UCSD-AML1 (cell line): ENCODE measurements around the gene FAM89A.
"Not testable (repeated sequence)": the region's sequence is repeated elsewhere in the genome, so short reads cannot be mapped to it uniquely, and the experiment has no call there.

ENCODE experiments used
- DNase-seq: peaks from one replicate; lab custom pipeline; 2025; ENCODE audit not compliant: unreplicated experiment; lab: John Stamatoyannopoulos, UW

The FAM89A gene

DNA sequence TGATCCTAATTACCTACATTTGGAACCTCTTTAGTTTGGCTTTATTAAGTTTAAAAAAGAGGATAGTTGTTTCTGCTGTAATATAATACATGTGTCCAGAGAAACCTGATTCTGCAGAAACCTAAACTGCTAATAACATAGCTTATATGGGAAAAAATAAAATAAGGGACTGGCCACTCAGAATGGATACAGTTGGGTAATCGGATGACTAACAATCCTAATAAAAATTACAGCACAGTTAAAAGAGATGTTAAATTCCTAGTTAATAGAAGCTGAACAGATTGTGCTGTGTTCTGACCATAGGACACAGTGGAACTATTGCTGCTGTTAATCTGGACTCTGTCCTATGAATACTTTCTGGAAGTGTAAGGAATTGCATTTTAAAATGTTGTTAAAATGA is 45.2 kb downstream of the FAM89A start:
- no peak for DNase-seq

DNA sequence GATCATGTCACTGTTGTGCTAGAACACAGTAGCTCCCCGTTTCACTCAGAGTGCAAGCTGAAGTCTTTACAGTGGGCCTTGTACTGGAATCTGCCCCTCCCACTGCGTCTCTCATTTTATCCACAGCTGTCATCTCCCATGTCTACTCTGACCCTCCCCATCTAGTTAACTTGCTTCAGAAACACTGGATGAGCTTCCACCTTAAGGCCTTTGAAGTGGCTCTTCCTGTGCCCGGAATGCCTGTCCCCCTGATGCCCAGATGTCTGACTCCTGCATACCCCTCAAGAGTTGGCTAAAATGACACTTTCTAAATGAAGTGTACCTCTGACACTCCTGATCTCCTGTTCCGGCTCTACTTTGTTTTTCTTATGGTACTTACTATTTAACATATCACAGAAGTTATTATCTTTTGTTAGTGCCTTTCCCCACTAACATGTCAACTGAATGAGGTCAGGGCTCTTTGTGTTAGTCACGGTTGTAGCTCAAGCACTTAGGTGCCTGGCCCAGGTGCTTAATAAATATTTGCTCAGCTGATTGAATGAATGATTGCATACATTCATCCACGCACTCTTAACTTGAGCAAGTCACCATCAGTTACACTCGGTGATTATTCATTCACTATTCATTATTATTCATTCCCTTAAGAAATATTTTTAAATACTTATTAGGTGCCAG is 47.8 kb downstream of the FAM89A start:
- no peak for DNase-seq

DNA sequence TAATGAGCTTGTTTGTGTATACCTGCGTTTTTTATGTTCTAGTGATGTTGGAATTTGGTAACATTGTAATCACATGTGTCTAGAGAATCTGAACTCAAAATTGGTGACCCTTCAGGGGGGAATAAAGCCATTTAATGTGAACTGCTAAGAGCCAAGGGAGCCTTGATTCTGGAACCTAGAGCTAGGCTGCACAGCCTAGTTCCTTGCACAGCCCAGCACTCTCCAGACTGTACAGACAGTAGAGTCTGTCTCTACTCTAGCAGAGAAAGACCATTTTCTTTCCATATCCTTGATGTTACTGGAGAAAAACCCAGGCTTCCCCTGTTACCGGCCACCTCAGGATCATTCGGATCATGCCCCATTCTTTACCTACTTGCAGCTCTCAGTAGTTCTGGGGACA is 52.6 kb downstream of the FAM89A start:
- DNase-seq = no peak

DNA sequence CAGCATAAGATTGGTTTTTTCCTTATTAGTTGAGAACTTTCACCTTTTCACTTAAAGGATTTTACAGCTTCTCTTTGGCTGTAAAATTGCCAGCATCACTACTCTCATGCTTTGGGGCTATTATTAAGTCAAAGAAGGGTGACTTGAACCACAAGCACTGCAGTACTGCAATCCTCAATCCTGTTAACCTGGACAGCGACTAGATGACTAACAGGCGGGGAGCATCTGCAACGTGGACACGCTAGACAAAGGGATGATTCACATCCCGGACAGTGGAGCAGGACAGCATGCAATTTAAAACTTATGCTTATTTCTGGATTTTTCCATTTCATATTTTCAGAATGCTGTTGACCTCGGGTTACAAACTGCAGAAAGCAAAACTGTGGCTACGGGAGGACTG is 53.1 kb downstream of the FAM89A start:
- no peak for DNase-seq

DNA sequence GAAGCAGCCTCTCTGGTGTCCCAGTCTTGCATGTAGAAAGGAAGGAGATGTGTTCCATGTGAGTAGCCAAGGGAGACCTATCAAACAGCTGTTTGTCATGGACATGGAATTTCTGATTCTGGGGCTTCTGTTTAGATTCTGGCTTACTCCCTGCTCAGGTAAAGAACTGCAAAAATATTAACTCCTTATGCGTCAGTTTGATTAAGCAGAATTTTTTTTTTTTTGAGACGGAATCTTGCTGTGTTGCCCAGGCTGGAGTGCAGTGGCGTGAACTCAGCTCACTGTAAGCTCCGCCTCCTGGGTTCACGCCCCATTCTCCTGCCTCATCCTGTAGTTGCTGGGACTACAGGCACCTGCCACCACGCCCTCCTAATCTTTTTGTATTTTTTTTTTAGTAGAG is 54.3 kb downstream of the FAM89A start:
- DNase-seq = no peak

DNA sequence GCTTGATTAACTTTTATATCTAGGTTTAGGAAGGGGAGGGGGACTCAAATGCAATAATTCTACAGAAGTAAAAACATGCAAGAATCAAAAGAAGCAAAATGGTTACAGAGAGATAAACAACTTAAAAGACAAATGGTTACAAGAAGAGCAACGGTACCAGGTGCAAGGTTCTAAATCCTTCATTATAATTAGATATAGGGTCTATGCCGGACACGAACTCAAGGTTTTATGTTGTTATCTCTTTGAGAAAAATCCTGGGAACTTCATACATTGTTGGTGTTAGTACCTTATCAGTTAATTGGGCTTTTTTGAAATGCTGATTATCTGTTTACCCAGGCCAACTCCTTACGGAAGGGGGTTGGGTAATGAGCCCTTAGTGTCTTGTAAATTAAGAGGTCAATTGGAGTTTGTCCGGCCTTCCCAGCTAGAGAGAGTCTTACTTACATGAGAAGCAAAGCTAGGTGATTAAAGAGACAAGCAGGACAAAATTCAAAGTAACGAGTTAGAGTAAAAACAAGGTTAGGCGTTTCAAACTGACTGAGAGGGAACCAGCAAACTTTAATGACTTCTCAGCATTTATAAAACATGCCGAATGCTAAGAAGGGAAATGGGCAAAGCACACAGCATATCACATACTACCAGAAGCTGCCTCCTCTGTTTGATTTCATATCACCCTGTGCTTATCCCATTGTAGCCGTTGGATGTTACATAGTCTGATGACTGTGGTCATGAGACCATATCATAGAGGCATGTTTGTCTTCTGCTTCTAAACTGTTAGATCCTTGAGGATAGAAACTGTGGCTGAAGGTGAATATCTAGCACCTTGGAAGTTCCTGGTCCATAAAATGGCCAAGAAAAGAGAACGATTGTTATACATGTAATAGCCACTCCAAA is 55.2 kb downstream of the FAM89A start:
- DNase-seq = not testable (repeated sequence)

DNA sequence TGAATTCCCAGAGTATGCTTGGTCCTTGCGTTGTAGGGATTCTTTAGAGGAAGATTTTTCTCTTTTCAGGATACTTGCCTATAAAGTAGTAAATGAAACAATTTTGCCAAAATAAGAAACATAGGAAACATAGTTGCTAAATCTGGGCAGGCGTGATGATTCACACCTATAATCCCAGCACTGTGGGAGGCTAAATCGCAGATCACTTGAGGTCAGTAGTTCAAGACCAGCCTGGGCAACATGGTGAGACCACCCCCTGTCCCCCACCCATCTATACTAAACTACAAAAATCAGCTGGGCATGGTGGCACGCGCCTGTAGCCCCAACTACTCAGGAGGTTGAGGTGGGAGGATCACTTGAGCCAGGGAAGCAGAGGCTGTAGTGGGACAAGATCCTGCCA is 56.2 kb downstream of the FAM89A start:
- DNase-seq = no peak

DNA sequence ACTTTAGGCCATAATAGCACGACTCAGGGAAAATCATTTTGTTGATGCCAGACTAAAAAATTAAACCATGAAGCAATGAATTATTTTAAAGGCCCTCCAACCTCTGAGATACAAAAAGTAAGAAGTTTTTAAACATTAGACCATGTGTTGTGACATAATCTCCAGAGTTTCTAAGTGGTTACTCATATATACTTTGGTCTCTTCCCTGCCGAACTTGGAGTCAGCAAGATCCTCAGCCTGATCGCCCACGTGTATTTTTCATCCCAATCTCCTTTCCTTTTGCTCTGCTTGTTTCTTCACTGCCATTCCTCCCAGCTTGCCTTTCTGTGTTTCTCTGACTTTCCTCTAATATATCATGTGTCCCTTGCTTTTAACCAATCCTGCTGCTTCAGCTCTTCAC is 57.4 kb downstream of the FAM89A start:
- DNase-seq = no peak

DNA sequence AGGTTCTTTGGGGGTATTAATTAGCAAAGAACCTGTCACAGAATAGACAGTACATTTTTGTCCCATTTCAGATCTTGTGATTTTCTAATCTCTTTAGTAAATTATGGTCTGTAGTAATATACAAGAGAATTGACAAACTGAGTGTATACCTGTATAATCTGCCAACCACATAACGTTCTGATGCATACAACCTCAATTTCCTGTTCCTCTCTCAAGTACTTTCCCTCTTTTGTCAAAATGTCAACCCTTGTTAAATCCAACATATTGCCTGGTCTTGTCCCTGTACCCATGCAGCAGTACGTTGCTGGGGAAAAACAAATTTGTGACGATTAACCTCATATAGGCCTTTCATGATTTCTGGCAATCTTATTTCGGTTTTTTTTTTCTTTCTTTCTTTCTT is 60.1 kb downstream of the FAM89A start:
- DNase-seq = no peak

DNA sequence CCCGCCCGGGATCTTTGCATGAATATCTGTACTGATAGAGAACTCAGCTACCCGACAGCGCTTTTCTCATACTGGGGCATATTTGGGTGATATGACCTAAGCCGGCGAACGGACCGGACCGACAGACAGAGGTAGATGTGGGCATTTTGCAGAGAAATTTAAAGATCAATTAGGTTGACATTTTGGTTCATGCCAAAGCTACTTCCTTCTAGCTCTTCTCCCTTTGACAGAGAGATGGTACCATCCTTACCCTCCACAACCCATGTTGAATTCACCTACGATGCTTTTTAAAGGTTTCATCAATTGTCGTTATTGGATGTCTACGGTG is 60.7 kb downstream of the FAM89A start:
- no peak for DNase-seq

DNA sequence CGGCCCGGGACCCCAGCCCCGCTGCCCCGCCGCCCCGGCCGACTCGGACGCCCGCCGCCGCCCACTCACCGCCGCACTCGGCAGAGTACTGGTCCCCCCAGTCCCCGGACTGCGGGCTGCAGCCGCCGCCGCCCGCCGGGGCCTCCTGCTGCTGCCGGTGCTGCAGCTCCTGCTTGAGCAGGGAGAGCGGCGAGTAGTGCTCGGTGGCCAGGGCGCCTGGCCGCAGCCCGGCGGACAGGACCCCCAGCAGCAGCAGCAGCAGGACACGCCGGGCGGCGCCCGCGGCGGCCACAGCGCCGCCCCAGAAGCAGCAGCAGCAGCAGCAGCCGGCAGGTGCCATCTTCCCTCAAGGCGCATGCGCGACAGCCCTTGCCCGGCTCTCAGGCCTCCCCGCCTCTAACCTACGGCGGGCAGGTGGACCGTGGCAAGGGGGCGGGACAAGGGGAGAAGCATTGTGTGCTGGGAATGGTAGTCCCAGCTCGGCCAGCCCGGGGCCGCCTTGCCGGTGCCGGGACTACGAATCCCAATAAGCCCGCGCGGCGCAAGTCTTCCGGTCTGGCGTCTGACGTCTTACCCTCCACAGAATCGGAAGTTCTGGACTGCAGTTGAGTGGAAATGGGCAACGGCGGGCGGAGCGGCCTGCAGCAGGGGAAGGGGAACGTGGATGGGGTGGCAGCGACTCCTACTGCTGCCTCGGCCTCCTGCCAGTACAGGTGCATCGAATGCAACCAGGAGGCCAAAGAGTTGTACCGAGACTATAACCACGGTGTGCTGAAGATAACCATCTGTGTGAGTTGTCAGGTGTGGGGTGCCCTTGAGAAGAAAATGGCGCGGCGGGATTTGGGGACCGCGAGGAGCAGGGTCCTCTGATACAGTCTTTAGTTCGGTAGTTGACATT is 61.3 kb downstream of the FAM89A start, which contains the start of the genes ARV1 and TTC13:
Gene ARV1, plus strand, starts transcription at position 604 of the 898 bp plus-strand sequence. Its CDS starts 12 bp downstream, at position 616.
Gene TTC13, minus strand, starts transcription at position 371 of the 898 bp plus-strand sequence. Its CDS starts 31 bp downstream, at position 340.
- DNase-seq = peak; percentile 99

DNA sequence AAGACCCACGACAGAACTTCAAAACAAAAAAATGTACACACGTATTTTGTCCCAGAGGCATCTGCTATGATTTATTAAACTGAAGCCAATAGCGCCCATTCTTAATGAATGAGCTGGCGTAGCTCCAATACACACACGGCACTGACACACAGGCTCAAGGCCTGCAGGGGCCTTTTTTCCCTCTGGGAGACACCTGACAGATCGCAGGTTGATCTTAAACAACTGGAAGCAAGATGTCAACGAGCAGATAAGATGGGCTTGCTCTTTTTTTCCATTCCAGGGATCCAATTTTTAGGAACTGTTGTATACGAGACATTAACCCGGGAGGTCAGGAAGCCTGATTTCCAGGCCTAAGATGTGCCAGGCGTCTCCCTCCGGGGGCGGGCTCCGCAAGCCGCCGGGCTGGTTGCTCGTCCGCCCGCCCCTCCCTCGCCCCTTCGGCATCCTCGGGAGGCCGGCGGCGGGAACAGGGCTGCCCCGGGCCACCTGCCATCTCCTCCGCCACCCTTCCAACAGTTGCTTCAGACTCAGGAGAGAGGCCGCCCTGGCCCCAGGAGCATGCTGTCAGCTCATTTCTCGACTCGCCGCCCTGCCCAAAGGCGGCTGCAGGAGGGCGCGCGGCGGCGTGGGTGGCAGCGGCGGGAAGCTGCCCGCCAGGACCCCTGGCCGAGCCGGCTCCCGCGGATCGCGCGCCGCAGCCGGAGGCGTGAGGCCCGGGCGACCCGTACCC is 62.1 kb downstream of the FAM89A start:
- peak; percentile 33 for DNase-seq

DNA sequence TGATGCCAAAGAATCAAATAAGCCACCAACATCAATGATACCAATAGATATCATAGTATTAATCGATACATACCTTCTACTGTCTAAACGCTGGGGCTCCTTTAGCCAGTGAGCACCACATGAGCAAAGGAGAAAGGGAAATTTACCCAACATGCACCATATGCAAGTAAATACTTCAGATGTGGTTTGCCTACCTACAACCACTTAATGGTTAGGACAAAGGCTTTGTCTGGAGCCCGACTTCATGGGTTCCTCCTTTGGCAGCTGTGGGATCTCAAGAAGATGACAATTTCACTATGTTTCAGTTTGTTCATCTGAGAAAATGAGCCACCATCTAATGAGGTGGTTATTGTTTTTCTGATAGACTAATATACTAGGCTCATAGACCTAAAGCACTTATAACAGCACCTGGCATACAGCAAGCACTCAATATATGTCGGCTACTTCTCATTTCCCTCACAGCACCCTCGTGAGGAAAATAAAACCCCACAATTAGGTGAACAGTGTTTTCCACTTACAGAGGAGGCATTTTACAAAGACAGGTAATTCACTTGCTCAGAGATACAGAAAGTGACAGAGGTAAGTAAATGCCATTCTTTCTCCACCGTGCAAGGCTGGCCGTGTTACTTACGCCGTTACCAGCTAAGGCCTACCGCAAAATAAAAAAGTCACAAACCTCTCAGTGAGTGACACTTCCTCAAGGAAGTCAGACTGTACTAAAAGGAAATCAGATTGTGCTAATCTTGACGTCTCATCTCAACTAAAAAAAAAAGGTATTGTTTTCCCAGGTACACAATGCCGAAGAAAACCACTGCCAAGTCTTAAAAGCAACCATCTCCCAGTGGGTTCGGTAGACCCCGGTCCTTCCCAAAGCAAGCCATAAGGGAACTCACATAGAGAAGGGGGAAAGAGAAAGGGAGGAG is 63.0 kb downstream of the FAM89A start:
- peak; percentile 33 for DNase-seq

DNA sequence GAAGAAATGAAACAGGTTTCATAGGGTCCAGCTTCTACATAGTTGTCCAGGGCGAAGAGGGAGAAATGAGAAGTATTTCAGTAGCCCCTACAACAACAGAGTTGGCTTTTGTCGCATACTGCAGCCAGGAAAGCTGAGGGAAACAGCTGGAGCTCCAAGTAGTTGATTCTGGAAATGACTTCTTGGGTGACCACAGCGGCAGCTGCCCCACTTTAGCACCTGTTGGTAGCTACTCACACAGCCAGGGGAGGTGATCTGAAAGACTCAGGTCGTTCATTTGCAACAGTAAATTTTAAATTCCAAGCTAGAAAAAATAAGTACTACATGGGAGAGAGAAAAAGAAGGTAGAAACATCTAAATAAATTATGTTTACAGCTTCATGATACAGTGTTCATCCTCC is 63.7 kb downstream of the FAM89A start:
- DNase-seq = no peak

DNA sequence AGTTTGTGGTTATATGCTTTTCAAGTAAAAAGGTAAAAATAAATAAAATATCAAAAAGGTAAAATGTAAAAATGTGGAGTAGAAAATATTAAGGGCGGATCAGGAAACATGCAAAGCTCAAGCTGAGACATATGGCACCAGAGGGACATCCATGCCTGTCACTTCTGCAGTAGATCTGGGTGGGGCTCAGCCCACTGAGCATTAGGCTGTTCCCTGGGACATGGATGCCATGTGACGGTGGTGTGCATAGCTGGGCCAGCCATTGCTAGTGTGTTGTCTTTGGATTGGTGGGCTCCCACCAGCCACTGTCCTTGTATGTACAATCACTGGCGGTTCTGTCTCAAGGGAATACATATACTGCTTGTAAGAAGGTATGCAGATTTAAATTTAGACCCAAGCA is 64.4 kb downstream of the FAM89A start:
- DNase-seq = no peak

DNA sequence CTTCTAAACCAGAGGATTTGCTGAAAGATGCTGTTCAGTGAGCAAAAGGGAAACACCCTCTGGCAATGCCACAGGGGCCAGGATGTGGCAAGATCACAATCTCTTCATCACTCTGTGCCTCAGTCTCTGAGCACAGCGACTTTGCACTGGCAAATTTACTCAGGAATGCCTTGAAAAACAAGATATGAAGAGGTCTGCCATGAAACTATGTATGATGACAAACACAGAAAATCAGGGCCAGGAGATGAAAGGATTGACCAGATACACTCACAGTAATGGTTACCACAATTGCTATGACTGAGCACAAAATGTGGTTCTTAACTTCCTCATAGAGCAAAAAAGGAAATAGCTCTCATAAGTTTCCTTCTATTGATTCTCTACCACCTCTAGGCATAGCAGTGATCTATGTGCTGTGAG is 67.2 kb downstream of the FAM89A start:
- peak; percentile 26 for DNase-seq

DNA sequence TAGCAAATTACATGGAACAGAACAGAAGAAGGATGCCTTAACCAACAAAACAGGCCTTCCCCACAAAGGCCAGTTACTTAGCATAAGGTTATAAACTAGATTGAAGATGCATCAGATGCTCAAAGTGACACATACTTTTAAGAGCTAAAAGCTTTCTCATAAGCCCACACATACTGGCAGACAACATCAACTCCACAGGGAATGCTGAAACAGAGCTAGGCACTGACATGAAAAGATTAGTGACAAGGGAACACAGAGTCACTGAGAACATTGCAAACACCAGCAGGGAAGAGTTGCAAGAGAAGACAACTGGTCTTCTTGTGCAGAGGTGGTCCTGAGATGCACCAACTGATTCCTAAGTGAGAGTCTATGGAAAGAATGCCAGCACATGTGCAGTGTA is 68.3 kb downstream of the FAM89A start:
- DNase-seq = no peak

DNA sequence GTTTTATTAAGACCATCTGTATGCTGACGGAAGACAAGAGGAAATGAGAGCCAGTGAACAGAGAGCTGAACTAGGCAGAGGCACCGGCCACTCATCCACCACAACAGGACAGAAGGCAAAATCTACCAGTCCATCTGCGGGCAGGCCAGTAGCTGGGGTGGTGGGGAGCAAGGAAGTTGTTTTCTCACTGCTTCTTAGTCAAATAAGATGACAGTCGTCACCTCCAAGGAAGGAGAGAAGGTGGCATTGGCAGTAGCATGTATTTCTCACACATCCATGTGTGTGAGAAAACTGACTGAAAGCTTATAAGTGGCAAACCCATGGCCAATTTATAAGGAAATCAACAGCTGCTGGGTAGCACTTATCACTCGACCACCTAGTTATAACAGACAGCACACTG is 69.6 kb downstream of the FAM89A start:
- DNase-seq = no peak
